Keratinocyte (primary cell): Measurements from ENCODE around the gene ACTG1. TPM values are rescaled to one million over a fixed set of nuclear protein-coding genes. Genes with fewer than 3 reads are reported as not detected.

Experiments used
- DNase-seq: peaks from one replicate; pipeline ENCODE4 v3.0.0-alpha.2; 2011; ENCODE audit warnings: low read depth, missing footprints, low spot score
- FAIRE-seq: peaks from 2 replicates; lab custom pipeline; 2011; peaks lifted over from hg19 to GRCh38; lab: Jason Lieb, UNC
- H2AFZ ChIP-seq: 2 replicates; pipeline ENCODE4 v1.6.0; 2012; ENCODE audit warnings: low read length, control low read depth, inconsistent platforms; ENCODE audit not compliant: control insufficient read depth
- H3K27ac ChIP-seq: 2 replicates; pipeline ENCODE4 v1.5.1; 2011; ENCODE audit warnings: low read length; ENCODE audit not compliant: control insufficient read depth, insufficient read depth
- H3K27me3 ChIP-seq: 3 replicates; pipeline ENCODE4 v1.6.0; 2011; ENCODE audit warnings: low read length; ENCODE audit not compliant: control insufficient read depth, insufficient read depth; ENCODE audit errors: extremely low read depth
- H3K36me3 ChIP-seq, 2 experiments: 2 replicates in 1 of 2; 3 replicates in 1 of 2; pipeline ENCODE4 v1.5.1; 2011; ENCODE audit warnings: low read length in 2 of 2, mild to moderate bottlenecking in 1 of 2; ENCODE audit not compliant: control insufficient read depth in 2 of 2, insufficient read depth in 2 of 2; ENCODE audit errors: extremely low read depth in 1 of 2
- H3K4me1 ChIP-seq: 3 replicates; pipeline ENCODE4 v1.5.1; 2011; ENCODE audit warnings: low read length; ENCODE audit not compliant: control insufficient read depth, insufficient read depth; ENCODE audit errors: extremely low read depth
- H3K4me2 ChIP-seq: 3 replicates; pipeline ENCODE4 v1.6.0; 2011; ENCODE audit warnings: low read depth, low read length; ENCODE audit not compliant: control insufficient read depth, insufficient read depth; ENCODE audit errors: extremely low read depth
- H3K4me3 ChIP-seq, 3 experiments: fragments of 200-600 bp in 1 of 3; sonication (generic) in 1 of 3; 2 replicates in 2 of 3; 3 replicates in 1 of 3; pipeline ENCODE4 v1.5.1; 2011 to 2016; ENCODE audit warnings: low read length in 3 of 3, mild to moderate bottlenecking in 3 of 3, control low read depth in 2 of 3, inconsistent platforms in 1 of 3, low read depth in 1 of 3, mixed read lengths in 1 of 3, mixed run types in 1 of 3, moderate library complexity in 1 of 3; ENCODE audit not compliant: control insufficient read depth in 2 of 3, insufficient read depth in 2 of 3; ENCODE audit errors: extremely low read depth in 1 of 3
- H3K79me2 ChIP-seq: 2 replicates; pipeline ENCODE4 v1.6.0; 2012; ENCODE audit warnings: low read length; ENCODE audit not compliant: control insufficient read depth, insufficient read depth
- H3K9ac ChIP-seq: 3 replicates; pipeline ENCODE4 v1.6.0; 2011; ENCODE audit warnings: low read length; ENCODE audit not compliant: control insufficient read depth, insufficient read depth; ENCODE audit errors: extremely low read depth
- H3K9me1 ChIP-seq: 3 replicates; pipeline ENCODE4 v1.6.0; 2011; ENCODE audit warnings: low read length; ENCODE audit not compliant: control insufficient read depth, insufficient read depth; ENCODE audit errors: extremely low read depth
- H3K9me3 ChIP-seq: 2 replicates; pipeline ENCODE4 v1.5.1; 2012; ENCODE audit warnings: low read depth, low read length; ENCODE audit not compliant: control insufficient read depth
- H4K20me1 ChIP-seq: 3 replicates; pipeline ENCODE4 v1.6.0; 2011; ENCODE audit warnings: low read length; ENCODE audit not compliant: control insufficient read depth, insufficient read depth; ENCODE audit errors: extremely low read depth
- EZH2 ChIP-seq: IDR thresholded peaks from one replicate; pipeline ENCODE4 v1.6.1; 2012; ENCODE audit warnings: inconsistent platforms, mild to moderate bottlenecking, low read length, moderate library complexity
- dilution Hi-C: fragments of 300-500 bp; cut with MboI; formaldehyde crosslinking; loops from one replicate; pipeline ENCODE4 v1.7.0; 2020; ENCODE audit warnings: low sequenced_read_pairs; ENCODE audit not compliant: extremely low pct_ligation_motif_present
- polyA plus RNA-seq, 5 experiments: library from polyadenylated mRNA; depleted of rRNA in 3 of 5; stranded (reverse) in 3 of 5; stranded (forward) in 1 of 5; unstranded in 1 of 5; fragments of >200 nt; gene quantifications; 1 replicate in 1 of 5; 2 replicates in 3 of 5; 3 replicates in 1 of 5; pipeline versions ENCODE4 v1.2.1 to v1.2.3, GENCODE V29; 2011 to 2012; ENCODE audit warnings: missing spikeins in 2 of 5, low read depth in 1 of 5, low replicate concordance in 1 of 5
- TF ChIP-seq, protein P1 (sequence below), 3 experiments: IDR thresholded peaks in 1 of 3; conservative IDR thresholded peaks in 1 of 3; optimal IDR thresholded peaks in 1 of 3; 2 replicates in 2 of 3; 3 replicates in 1 of 3; pipeline versions ENCODE3 to v1.5.1; 2011; ENCODE audit warnings: low read length in 3 of 3, mild to moderate bottlenecking in 3 of 3, moderate library complexity in 2 of 3, control low read depth in 1 of 3, inconsistent platforms in 1 of 3; ENCODE audit not compliant: insufficient read depth in 2 of 3; ENCODE audit errors: extremely low read depth in 1 of 3

Gene ACTG1
- polyA plus RNA-seq, 1 donor (not counting 4 experiments of a cell fraction or from before 2014, with no cell fraction given): 1,867 TPM

DNA sequence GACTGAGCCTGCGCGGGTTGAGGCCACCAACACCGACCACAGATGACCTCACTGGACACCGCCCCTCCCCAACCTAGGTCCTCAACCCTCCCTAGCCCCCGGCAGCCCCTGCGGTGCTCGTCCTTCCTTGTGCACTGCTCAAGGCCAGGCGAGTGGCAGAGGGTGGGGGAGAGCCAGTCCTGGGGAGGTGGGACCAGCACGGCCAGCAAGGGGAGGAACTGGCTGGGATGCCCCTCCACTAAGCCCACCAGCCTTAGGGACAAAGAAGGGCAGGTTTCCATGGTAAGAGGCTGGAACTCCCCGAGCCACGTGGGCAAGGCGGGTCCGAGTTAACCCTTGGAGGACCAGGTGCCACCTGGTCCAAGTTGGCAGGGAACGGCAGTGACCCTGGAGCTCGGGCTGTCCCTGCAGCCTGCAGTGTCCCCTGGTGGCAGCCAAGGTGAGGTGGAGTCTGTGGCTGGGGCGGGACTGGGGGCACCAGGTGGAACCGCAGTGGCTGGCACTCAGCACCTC is 24.8 kb upstream of the ACTG1 start:
- TF ChIP-seq, protein P1, sequence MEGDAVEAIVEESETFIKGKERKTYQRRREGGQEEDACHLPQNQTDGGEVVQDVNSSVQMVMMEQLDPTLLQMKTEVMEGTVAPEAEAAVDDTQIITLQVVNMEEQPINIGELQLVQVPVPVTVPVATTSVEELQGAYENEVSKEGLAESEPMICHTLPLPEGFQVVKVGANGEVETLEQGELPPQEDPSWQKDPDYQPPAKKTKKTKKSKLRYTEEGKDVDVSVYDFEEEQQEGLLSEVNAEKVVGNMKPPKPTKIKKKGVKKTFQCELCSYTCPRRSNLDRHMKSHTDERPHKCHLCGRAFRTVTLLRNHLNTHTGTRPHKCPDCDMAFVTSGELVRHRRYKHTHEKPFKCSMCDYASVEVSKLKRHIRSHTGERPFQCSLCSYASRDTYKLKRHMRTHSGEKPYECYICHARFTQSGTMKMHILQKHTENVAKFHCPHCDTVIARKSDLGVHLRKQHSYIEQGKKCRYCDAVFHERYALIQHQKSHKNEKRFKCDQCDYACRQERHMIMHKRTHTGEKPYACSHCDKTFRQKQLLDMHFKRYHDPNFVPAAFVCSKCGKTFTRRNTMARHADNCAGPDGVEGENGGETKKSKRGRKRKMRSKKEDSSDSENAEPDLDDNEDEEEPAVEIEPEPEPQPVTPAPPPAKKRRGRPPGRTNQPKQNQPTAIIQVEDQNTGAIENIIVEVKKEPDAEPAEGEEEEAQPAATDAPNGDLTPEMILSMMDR (optimal IDR thresholded peaks at IDR 0.05 in 1 of 3, IDR thresholded peaks at IDR 0.05 in 1 of 3, conservative IDR thresholded peaks at IDR 0.05 in 1 of 3; ENCODE audit: extremely low read depth in 1 of 3, insufficient read depth in 2 of 3, low read length in 3 of 3): peak; percentile 18 to 64 (median 58)
- no peak for TF ChIP-seq EZH2
- H3K9me3 ChIP-seq: no peaks in the 10 kb centered on the region
- DNase-seq: no peak
- H3K4me3 ChIP-seq: no peak overlapping the region
- H3K36me3 ChIP-seq: peaks cover 3 to 9% of the 10 kb centered on the region in 2 experiments
- peaks cover 7% of the 10 kb centered on the region for H4K20me1 ChIP-seq
- H3K79me2 ChIP-seq: no peaks in the 10 kb centered on the region
- peaks cover 3% of the 10 kb centered on the region for H3K4me1 ChIP-seq
- no peak overlapping the region for H3K4me2 ChIP-seq
- dilution Hi-C loops: no loop called here
- no peak overlapping the region for H3K9ac ChIP-seq
- no peak overlapping the region for H3K27ac ChIP-seq
- H2AFZ ChIP-seq: no peak overlapping the region
- FAIRE-seq: no peak
- no peaks in the 10 kb centered on the region for H3K9me1 ChIP-seq
- H3K27me3 ChIP-seq: peaks cover 34% of the 10 kb centered on the region

DNA sequence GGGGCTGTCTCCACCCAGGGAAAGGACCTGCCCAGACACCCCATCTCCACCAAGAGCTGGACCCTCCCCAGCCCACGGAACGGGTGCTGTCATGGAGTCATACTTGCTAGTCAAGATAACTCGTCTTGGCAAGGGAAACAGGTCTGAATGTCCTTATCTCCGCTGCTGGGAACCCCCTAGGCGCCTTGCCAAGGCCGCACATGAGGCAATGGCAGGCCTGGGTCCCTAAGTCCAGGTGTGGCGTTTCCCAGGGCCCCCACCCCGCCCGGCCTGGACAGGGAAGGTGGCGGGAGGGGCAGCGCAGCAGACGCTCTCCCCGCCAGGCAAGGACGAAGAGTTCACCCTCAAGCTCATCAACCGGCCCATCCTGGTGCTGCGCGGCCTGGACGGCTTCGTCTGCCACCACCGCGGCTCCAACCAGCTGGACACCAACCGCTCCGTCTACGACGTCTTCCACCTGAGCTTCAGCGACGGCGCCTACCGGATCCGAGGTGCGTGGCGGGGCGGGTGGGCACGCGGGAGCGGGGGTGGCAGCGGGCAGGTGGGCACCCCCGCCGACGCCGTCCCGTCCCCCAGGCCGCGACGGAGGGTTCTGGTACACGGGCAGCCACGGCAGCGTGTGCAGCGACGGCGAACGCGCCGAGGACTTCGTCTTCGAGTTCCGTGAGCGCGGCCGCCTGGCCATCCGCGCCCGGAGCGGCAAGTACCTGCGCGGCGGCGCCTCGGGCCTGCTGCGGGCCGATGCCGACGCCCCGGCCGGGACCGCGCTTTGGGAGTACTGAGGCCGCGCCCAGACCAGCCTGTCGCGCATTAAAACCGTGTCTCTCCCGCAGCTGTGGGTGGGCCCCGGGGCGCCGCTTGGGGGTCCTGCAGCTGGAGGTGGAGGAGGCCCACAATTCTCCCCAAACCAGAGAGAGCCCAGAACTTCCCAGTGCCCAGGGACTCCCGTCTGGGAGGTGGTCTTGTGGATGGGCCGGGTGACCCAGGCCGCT is 24.0 kb upstream of the ACTG1 start:
- Histone ChIP-seq H4K20me1 (peaks cover 7% of the 10 kb centered on the region), H3K27ac (no peak overlapping the region), H3K9ac (no peak overlapping the region), H2AFZ (no peak overlapping the region), H3K4me1 (peaks cover 3% of the 10 kb centered on the region), H3K27me3 (peaks cover 34% of the 10 kb centered on the region), H3K36me3 (peaks cover 3 to 7% of the 10 kb centered on the region in 2 experiments), H3K4me3 (no peak overlapping the region), H3K4me2 (no peak overlapping the region), H3K79me2 (no peaks in the 10 kb centered on the region), H3K9me1 (no peaks in the 10 kb centered on the region), H3K9me3 (no peaks in the 10 kb centered on the region)
- FAIRE-seq (no peak), DNase-seq (no peak)
- dilution Hi-C loops: no loop called here
- peak; percentile 93 for TF ChIP-seq EZH2
- TF ChIP-seq, protein P1 (optimal IDR thresholded peaks at IDR 0.05 in 1 of 3, IDR thresholded peaks at IDR 0.05 in 1 of 3, conservative IDR thresholded peaks at IDR 0.05 in 1 of 3; ENCODE audit: extremely low read depth in 1 of 3, insufficient read depth in 2 of 3, low read length in 3 of 3): no peak
